Thyroid gland (tissue), 4 donors: Measurements from ENCODE around the gene TGM4.

Experiments used
- CTCF ChIP-seq, 6 experiments: fragments of 200-600 bp in 3 of 6; fragments of 450-650 bp in 3 of 6; sonication (generic) in 3 of 6; IDR thresholded peaks; one replicate each; pipeline ENCODE4 v1.5.1; 2016 to 2019; ENCODE audit warnings: antibody characterized with exemption in 6 of 6, mild to moderate bottlenecking in 2 of 6, inconsistent platforms in 1 of 6, moderate library complexity in 1 of 6
- POLR2A ChIP-seq, 2 donors: fragments of 450-650 bp; IDR thresholded peaks; one replicate each; pipeline ENCODE4 v1.6.1; 2017; ENCODE audit warnings: antibody characterized with exemption in 2 of 2, mild to moderate bottlenecking in 2 of 2, moderate library complexity in 1 of 2

DNA sequence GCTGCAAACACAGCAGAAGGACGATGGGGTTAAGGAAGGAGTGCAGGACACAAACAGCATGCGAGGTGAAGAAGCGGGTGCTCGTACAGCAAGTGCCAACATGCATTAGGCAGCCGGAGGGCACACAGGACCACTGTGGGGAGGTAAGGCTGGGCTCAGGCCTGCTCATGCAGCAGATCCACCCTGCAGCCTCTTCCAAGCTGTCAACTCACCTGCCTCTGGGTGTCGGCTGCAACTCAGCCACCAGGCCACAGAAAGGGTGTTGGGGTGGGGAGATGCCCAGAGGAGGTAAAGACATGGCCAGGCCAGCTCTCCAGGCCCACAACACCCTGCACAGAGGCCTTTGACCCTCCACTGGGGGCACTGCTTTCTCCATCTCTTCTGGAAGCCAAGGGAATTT, 44.2 kb downstream of the TGM4 start:
- TF ChIP-seq POLR2A (IDR thresholded peaks at IDR 0.05) = no peak
- TF ChIP-seq CTCF (IDR thresholded peaks at IDR 0.05) = no peak
